ENCODE measurements around the gene ADGRV1. TPM values are rescaled to one million over a fixed set of nuclear protein-coding genes. Genes with fewer than 3 reads are reported as not detected.

ADGRV1 gene
- total and polyA plus RNA-seq, 9 of the 15 experiments (the other 6 are each of a cell fraction or from before 2014, with no cell fraction given), result 21.7 to 156 (median 58.2) TPM

DNA sequence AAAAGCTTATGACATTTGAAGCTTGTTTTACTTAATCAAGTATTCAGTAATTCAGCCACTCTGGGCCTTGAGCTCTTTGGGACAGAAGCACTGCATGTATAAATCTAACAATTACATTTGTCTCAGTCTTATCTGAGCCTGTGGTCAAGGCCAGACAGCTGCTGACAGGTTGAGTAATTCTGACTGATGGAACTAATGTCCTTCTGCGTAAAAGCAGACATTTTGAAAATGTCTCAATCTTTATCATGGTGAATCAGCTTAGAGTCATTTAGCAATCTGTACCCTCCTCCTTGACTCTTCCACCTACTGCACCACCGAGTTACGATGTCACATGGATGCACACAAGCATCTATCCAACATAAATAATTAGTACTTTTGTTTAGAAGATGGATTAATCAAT is 424.6 kb downstream of the ADGRV1 start (continued):
- TF ChIP-seq CHCHD3 (CRISPR knock-in tag; IDR thresholded peaks at IDR 0.05) (no peak), CTBP1 (IDR thresholded peaks at IDR 0.05; ENCODE audit: borderline replicate concordance) (peak; percentile 83), ZNF134 (CRISPR knock-in tag; conservative IDR thresholded peaks at IDR 0.05) (peak; percentile 78), ASH1L (IDR thresholded peaks at IDR 0.05; ENCODE audit: borderline replicate concordance, low read depth, partially characterized antibody) (no peak), MEF2D (tag; conservative IDR thresholded peaks at IDR 0.05; ENCODE audit: low read depth) (peak; percentile 91), HMGN3 (IDR thresholded peaks at IDR 0.05; ENCODE audit: borderline replicate concordance, extremely low read depth, insufficient read length, low read depth, low read length) (peak; percentile 81), HIVEP1 (CRISPR knock-in tag; IDR thresholded peaks at IDR 0.05) (no peak), TCF7L2 (IDR thresholded peaks at IDR 0.05; ENCODE audit: low read depth, low read length) (no peak), PHTF2 (CRISPR knock-in tag; IDR thresholded peaks at IDR 0.05) (no peak), TRIM24 (IDR thresholded peaks at IDR 0.05) (peak; percentile 98 to 99), NR2F6 (CRISPR knock-in tag; IDR thresholded peaks at IDR 0.05) (no peak), TAF15 (IDR thresholded peaks at IDR 0.05; ENCODE audit: low read depth, low read length) (no peak), ZNF707 (CRISPR knock-in tag; conservative IDR thresholded peaks at IDR 0.05) (no peak), FIP1L1 (IDR thresholded peaks at IDR 0.05; ENCODE audit: low read depth, low read length, poor library complexity, severe bottlenecking) (no peak), CAMTA2 (CRISPR knock-in tag; conservative IDR thresholded peaks at IDR 0.05) (no peak), RBM39 (optimal IDR thresholded peaks at IDR 0.05; ENCODE audit: low read depth, low read length) (no peak), ATF2 (CRISPR knock-in tag; IDR thresholded peaks at IDR 0.05) (no peak)
- TF ChIP-seq, protein P1, sequence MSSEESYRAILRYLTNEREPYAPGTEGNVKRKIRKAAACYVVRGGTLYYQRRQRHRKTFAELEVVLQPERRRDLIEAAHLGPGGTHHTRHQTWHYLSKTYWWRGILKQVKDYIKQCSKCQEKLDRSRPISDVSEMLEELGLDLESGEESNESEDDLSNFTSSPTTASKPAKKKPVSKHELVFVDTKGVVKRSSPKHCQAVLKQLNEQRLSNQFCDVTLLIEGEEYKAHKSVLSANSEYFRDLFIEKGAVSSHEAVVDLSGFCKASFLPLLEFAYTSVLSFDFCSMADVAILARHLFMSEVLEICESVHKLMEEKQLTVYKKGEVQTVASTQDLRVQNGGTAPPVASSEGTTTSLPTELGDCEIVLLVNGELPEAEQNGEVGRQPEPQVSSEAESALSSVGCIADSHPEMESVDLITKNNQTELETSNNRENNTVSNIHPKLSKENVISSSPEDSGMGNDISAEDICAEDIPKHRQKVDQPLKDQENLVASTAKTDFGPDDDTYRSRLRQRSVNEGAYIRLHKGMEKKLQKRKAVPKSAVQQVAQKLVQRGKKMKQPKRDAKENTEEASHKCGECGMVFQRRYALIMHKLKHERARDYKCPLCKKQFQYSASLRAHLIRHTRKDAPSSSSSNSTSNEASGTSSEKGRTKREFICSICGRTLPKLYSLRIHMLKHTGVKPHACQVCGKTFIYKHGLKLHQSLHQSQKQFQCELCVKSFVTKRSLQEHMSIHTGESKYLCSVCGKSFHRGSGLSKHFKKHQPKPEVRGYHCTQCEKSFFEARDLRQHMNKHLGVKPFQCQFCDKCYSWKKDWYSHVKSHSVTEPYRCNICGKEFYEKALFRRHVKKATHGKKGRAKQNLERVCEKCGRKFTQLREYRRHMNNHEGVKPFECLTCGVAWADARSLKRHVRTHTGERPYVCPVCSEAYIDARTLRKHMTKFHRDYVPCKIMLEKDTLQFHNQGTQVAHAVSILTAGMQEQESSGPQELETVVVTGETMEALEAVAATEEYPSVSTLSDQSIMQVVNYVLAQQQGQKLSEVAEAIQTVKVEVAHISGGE (CRISPR knock-in tag; IDR thresholded peaks at IDR 0.05), result peak in 1 of 3 experiments; percentile 83; a peak in 2 of 6 replicates
- TF ChIP-seq, protein P2, sequence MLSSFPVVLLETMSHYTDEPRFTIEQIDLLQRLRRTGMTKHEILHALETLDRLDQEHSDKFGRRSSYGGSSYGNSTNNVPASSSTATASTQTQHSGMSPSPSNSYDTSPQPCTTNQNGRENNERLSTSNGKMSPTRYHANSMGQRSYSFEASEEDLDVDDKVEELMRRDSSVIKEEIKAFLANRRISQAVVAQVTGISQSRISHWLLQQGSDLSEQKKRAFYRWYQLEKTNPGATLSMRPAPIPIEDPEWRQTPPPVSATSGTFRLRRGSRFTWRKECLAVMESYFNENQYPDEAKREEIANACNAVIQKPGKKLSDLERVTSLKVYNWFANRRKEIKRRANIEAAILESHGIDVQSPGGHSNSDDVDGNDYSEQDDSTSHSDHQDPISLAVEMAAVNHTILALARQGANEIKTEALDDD (IDR thresholded peaks at IDR 0.05), result peak; percentile 59
- TF ChIP-seq, protein P3, sequence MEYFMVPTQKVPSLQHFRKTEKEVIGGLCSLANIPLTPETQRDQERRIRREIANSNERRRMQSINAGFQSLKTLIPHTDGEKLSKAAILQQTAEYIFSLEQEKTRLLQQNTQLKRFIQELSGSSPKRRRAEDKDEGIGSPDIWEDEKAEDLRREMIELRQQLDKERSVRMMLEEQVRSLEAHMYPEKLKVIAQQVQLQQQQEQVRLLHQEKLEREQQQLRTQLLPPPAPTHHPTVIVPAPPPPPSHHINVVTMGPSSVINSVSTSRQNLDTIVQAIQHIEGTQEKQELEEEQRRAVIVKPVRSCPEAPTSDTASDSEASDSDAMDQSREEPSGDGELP (CRISPR knock-in tag; IDR thresholded peaks at IDR 0.05; ENCODE audit: borderline replicate concordance), result peak; percentile 47; the same call in 1 of the 2 replicates
- TF ChIP-seq, protein P4, sequence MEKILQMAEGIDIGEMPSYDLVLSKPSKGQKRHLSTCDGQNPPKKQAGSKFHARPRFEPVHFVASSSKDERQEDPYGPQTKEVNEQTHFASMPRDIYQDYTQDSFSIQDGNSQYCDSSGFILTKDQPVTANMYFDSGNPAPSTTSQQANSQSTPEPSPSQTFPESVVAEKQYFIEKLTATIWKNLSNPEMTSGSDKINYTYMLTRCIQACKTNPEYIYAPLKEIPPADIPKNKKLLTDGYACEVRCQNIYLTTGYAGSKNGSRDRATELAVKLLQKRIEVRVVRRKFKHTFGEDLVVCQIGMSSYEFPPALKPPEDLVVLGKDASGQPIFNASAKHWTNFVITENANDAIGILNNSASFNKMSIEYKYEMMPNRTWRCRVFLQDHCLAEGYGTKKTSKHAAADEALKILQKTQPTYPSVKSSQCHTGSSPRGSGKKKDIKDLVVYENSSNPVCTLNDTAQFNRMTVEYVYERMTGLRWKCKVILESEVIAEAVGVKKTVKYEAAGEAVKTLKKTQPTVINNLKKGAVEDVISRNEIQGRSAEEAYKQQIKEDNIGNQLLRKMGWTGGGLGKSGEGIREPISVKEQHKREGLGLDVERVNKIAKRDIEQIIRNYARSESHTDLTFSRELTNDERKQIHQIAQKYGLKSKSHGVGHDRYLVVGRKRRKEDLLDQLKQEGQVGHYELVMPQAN (IDR thresholded peaks at IDR 0.05; ENCODE audit: borderline replicate concordance), result no peak

Measured in K562 (cell line).